Prostate gland (tissue), 2 donors: Measurements from ENCODE around the gene PICALM. TPM values are rescaled to one million over a fixed set of nuclear protein-coding genes. Genes with fewer than 3 reads are reported as not detected.

Experiments
- DNase-seq: peaks from one replicate; pipeline ENCODE4 v3.0.0-alpha.2; 2019; ENCODE audit warnings: low spot score
- H3K27ac ChIP-seq, 2 donors: fragments of 200-600 bp; sonication (generic); 2 replicates each; pipeline ENCODE4 v1.5.1; 2017 to 2019
- H3K27me3 ChIP-seq: fragments of 200-600 bp; sonication (generic); replicated peaks from 2 replicates; pipeline ENCODE4 v1.5.1; 2019; ENCODE audit not compliant: insufficient read depth
- H3K36me3 ChIP-seq, 2 donors: fragments of 200-600 bp; sonication (generic); 1 replicate in 1 of 2; 2 replicates in 1 of 2; pipeline versions ENCODE4 v1.5.1 to v1.8.1; 2017 to 2019
- H3K4me1 ChIP-seq: fragments of 200-600 bp; sonication (generic); replicated peaks from 2 replicates; pipeline ENCODE4 v1.5.1; 2019
- H3K4me3 ChIP-seq, 2 donors: fragments of 200-600 bp; sonication (generic); 2 replicates each; pipeline ENCODE4 v1.5.1; 2017 to 2019
- H3K9me3 ChIP-seq: fragments of 200-600 bp; sonication (generic); 2 replicates; pipeline ENCODE4 v1.5.1; 2017
- CTCF ChIP-seq, 4 experiments: fragments of 200-600 bp in 2 of 4; fragments of 450-650 bp in 2 of 4; sonication (generic) in 2 of 4; IDR thresholded peaks; 1 replicate in 3 of 4; 2 replicates in 1 of 4; pipeline ENCODE4 v1.5.1; 2016 to 2019; ENCODE audit warnings: antibody characterized with exemption in 4 of 4, mild to moderate bottlenecking in 2 of 4, moderate library complexity in 2 of 4
- POLR2A ChIP-seq: fragments of 450-650 bp; IDR thresholded peaks from one replicate; pipeline ENCODE4 v1.6.1; 2016; ENCODE audit warnings: antibody characterized with exemption, mild to moderate bottlenecking
- POLR2AphosphoS5 ChIP-seq: sonication (generic); formaldehyde crosslinking; IDR thresholded peaks from one replicate; pipeline ENCODE4 v1.6.1; 2017; ENCODE audit warnings: antibody characterized with exemption
- WGBS: methylation state at CpG from one replicate; pipeline ENCODE4 v1.1.5; 2018; 5-methylcytosine and 5-hydroxymethylcytosine counted together
- intact Hi-C: fragments of 100-400 bp; cut with DNase I; formaldehyde crosslinking; loops from one replicate; pipeline ENCODE4 v1.14.2; 2022
- total RNA-seq, 2 donors: library from RNA; depleted of rRNA; stranded (reverse); fragments of >200 nt; gene quantifications; one replicate each; pipeline ENCODE4 v1.1.0, GENCODE V29; 2016

Gene PICALM
- total RNA-seq, 2 donors from 2014 or later = 144 to 206 TPM

GRCh38 chr11:85922367-85922766 is 146.5 kb downstream of the PICALM start:
- TF ChIP-seq POLR2AphosphoS5 (no peak), POLR2A (no peak), CTCF (IDR thresholded peaks at IDR 0.05) (no peak)
- no peak overlapping the region for H3K27ac ChIP-seq
- H3K9me3 ChIP-seq = no peaks in the 10 kb centered on the region
- WGBS = 100% methylated on average over 1 of the region's 1 CpG
- DNase-seq = no peak
- intact Hi-C loops = no loop called here
- no peaks in the 10 kb centered on the region for H3K36me3 ChIP-seq
- H3K4me1 ChIP-seq = no peaks in the 10 kb centered on the region
- no peaks in the 10 kb centered on the region for H3K27me3 ChIP-seq
- H3K4me3 ChIP-seq = no peak overlapping the region

- 42% methylated on average over 4 of the region's 4 CpGs for WGBS
- intact Hi-C loops = no loop called here
- no peaks in the 10 kb centered on the region for H3K4me1 ChIP-seq
- H3K9me3 ChIP-seq = no peaks in the 10 kb centered on the region
- TF ChIP-seq POLR2AphosphoS5 (no peak), CTCF (IDR thresholded peaks at IDR 0.05) (no peak), POLR2A (no peak)
- no peak overlapping the region for H3K27ac ChIP-seq
- H3K27me3 ChIP-seq = no peaks in the 10 kb centered on the region
- no peak overlapping the region for H3K4me3 ChIP-seq
- no peak for DNase-seq
- no peaks in the 10 kb centered on the region for H3K36me3 ChIP-seq
Measured at GRCh38 chr11:85918910-85919794, 149.7 kb downstream of the PICALM start.

- Histone ChIP-seq H3K9me3 (no peaks in the 10 kb centered on the region), H3K4me3 (no peak overlapping the region), H3K27me3 (no peaks in the 10 kb centered on the region), H3K36me3 (no peaks in the 10 kb centered on the region), H3K4me1 (no peaks in the 10 kb centered on the region), H3K27ac (no peak overlapping the region)
- DNase-seq = no peak
- 90% methylated on average over 6 of the region's 6 CpGs for WGBS
- no peak for TF ChIP-seq CTCF (IDR thresholded peaks at IDR 0.05)
- no peak for TF ChIP-seq POLR2AphosphoS5
- intact Hi-C loops = no loop called here
Measured at GRCh38 chr11:85914425-85914824, 154.5 kb downstream of the PICALM start.

- DNase-seq = no peak
- Histone ChIP-seq H3K27ac (no peak overlapping the region), H3K36me3 (no peaks in the 10 kb centered on the region), H3K9me3 (no peaks in the 10 kb centered on the region), H3K4me3 (no peak overlapping the region), H3K27me3 (no peaks in the 10 kb centered on the region), H3K4me1 (no peaks in the 10 kb centered on the region)
- TF ChIP-seq POLR2A (no peak), POLR2AphosphoS5 (no peak)
- intact Hi-C loops = no loop called here
Measured at GRCh38 chr11:85913513-85913912, 155.4 kb downstream of the PICALM start.

- 47% methylated on average over 2 of the region's 2 CpGs for WGBS
Measured at GRCh38 chr11:85912414-85912813, 156.5 kb downstream of the PICALM start.

More at GRCh38 chr11:85912414-85912813, 156.5 kb downstream of the PICALM start:
- TF ChIP-seq POLR2AphosphoS5 (no peak), CTCF (IDR thresholded peaks at IDR 0.05) (no peak), POLR2A (no peak)
- H3K4me1 ChIP-seq = no peaks in the 10 kb centered on the region
- no peaks in the 10 kb centered on the region for H3K36me3 ChIP-seq
- H3K4me3 ChIP-seq = no peak overlapping the region
- intact Hi-C loops = no loop called here
- H3K27ac ChIP-seq = no peak overlapping the region
- H3K27me3 ChIP-seq = no peaks in the 10 kb centered on the region
- H3K9me3 ChIP-seq = no peaks in the 10 kb centered on the region
- no peak for DNase-seq

Other genes with a start within 250 kb of the PICALM start
- 10 to 100 TPM in 1 of 2 donors, not detected in 1; 12.5 TPM for gene CCDC83, start 213.7 kb downstream of the PICALM start, total RNA-seq
- 10 to 100 TPM; 18.1 to 20.9 TPM for gene EED, start 175.7 kb upstream of the PICALM start, total RNA-seq
- gene HIKESHI, start 233.2 kb upstream of the PICALM start, total RNA-seq = 10 to 100 TPM; 29.4 to 38.9 TPM